GM12878 (cell line): Measurements from ENCODE around the gene TIMP2. TPM values are rescaled to one million over a fixed set of nuclear protein-coding genes. Genes with fewer than 3 reads are reported as not detected.
A peak's percentile ranks its signal among the peaks of the same experiment; 100 is the strongest.

Experiments
- BCLAF1 ChIP-seq: fragments of 450-650 bp; IDR thresholded peaks from 2 replicates; pipeline ENCODE4 v1.6.1; 2017; ENCODE audit warnings: antibody characterized with exemption, mild to moderate bottlenecking, moderate library complexity
- BRCA1 ChIP-seq: IDR thresholded peaks from 2 replicates; pipeline ENCODE4 v1.6.1; 2011; ENCODE audit warnings: low read depth, low read length, improper control_type of control experiment
- CHD2 ChIP-seq: IDR thresholded peaks from 2 replicates; pipeline ENCODE4 v1.6.1; 2011; ENCODE audit warnings: low read depth, low read length, improper control_type of control experiment, borderline replicate concordance
- CREB1 ChIP-seq: IDR thresholded peaks from 2 replicates; pipeline ENCODE4 v1.6.1; 2012; ENCODE audit warnings: low read depth, mild to moderate bottlenecking, inconsistent platforms
- E2F4 ChIP-seq: IDR thresholded peaks from 2 replicates; pipeline ENCODE4 v1.6.1; 2012; ENCODE audit warnings: low read depth, low read length, improper control_type of control experiment
- KDM1A ChIP-seq: fragments of 200-600 bp; sonication (generic); IDR thresholded peaks from 2 replicates; pipeline ENCODE4 v1.6.1; 2016; ENCODE audit warnings: borderline replicate concordance
- MAX ChIP-seq: IDR thresholded peaks from 2 replicates; pipeline ENCODE4 v1.6.1; 2012; ENCODE audit warnings: low read depth, low read length, improper control_type of control experiment
- NBN ChIP-seq: fragments of 450-650 bp; IDR thresholded peaks from 2 replicates; pipeline ENCODE4 v1.6.1; 2016
- RCOR1 ChIP-seq: conservative IDR thresholded peaks from 2 replicates; pipeline ENCODE4 v1.6.1; 2012; ENCODE audit warnings: low read depth, low read length, improper control_type of control experiment
- SMC3 ChIP-seq: IDR thresholded peaks from 2 replicates; pipeline ENCODE4 v1.6.1; 2011; ENCODE audit warnings: low read length, improper control_type of control experiment, borderline replicate concordance
- TCF12 ChIP-seq: IDR thresholded peaks from 2 replicates; pipeline ENCODE4 v1.6.1; 2011; ENCODE audit warnings: low read depth, mild to moderate bottlenecking, low read length
- YY1 ChIP-seq: IDR thresholded peaks from 2 replicates; pipeline ENCODE4 v1.6.1; 2011; ENCODE audit warnings: low read depth, mild to moderate bottlenecking, low read length
- polyA plus RNA-seq, 11 experiments: library from polyadenylated mRNA; depleted of rRNA in 4 of 11; unstranded in 6 of 11; stranded (reverse) in 5 of 11; fragments of >200 nt; fragmentation: Nextera tagmentation in 4 of 11; fragmentation: Illumina TruSeq in 1 of 11; extraction: Ambion mirVana in 4 of 11; extraction: Trizol in 1 of 11; gene quantifications; 1 replicate in 1 of 11; 2 replicates in 10 of 11; pipeline versions ENCODE4 v1.2.1 to v1.2.3, GENCODE V29; 2011 to 2016; ENCODE audit warnings: inconsistent platforms in 2 of 11, missing spikeins in 2 of 11, low read depth in 1 of 11
- total RNA-seq, 4 experiments: library from RNA; depleted of rRNA in 3 of 4; stranded (reverse); fragments of >200 nt in 3 of 4; fragmentation: Illumina TruSeq in 1 of 4; extraction: Trizol in 1 of 4; gene quantifications; 2 replicates each; pipeline versions ENCODE4 v1.2.1 to v1.2.3, GENCODE V29; 2013 to 2021
- TF ChIP-seq, protein P1 (sequence below): fragments of 450-650 bp; IDR thresholded peaks from 2 replicates; pipeline ENCODE4 v1.6.1; 2014; ENCODE audit warnings: mild to moderate bottlenecking
- TF ChIP-seq, protein P2 (sequence below): IDR thresholded peaks from 2 replicates; pipeline ENCODE4 v1.6.1; 2011; ENCODE audit warnings: mild to moderate bottlenecking, low read depth, low read length, moderate library complexity; ENCODE audit not compliant: insufficient replicate concordance
- TF ChIP-seq, protein P3 (sequence below): IDR thresholded peaks from 2 replicates; pipeline ENCODE4 v1.6.1; 2011; ENCODE audit warnings: low read depth, low read length, improper control_type of control experiment, borderline replicate concordance
- TF ChIP-seq, protein P4 (sequence below): fragments of 150-350 bp; IDR thresholded peaks from 2 replicates; pipeline ENCODE4 v1.6.1; 2014; ENCODE audit warnings: mild to moderate bottlenecking, low read depth, low read length

TIMP2 gene
- total and polyA plus RNA-seq, 10 of the 15 experiments (the other 5 are each of a cell fraction or from before 2014, with no cell fraction given) = 0.03 to 0.41 (median 0.04) TPM; not detected in 7

DNA sequence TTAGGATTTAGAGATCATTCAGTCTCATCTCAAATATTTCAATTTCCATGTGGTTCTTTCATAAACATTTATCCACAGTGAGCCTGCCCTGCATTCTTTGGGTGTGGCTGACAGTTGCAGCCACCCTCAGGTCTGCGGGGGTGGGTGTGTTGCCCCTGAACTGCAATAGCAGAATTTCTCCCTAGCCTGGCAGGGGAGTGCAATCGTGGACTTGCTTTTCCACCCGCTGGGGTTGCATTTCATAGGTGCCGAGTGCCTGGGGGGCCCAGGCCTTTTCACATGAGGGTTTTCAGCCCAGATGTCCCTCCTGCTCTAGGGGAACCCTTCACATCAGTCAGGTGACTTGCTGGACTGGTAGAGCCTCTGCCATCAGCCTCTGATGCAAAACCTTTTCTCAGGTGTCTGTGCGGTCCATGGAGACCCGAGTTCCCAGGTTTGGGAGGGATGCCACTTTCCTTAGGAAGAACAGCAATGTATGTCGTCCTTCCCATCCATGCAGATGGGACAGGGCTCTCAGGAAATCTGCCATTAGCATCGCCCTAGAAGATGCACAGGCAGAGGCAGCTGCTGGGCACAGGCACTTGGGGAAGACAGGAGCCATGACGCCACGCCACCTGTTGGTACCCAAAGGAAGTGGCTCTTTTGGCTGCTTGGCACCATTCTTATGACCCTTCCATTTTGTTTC lies 82.2 kb downstream of the TIMP2 start (continued):
- TF ChIP-seq, protein P1, sequence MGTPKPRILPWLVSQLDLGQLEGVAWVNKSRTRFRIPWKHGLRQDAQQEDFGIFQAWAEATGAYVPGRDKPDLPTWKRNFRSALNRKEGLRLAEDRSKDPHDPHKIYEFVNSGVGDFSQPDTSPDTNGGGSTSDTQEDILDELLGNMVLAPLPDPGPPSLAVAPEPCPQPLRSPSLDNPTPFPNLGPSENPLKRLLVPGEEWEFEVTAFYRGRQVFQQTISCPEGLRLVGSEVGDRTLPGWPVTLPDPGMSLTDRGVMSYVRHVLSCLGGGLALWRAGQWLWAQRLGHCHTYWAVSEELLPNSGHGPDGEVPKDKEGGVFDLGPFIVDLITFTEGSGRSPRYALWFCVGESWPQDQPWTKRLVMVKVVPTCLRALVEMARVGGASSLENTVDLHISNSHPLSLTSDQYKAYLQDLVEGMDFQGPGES = no peak
- TF ChIP-seq SMC3 (peak; percentile 61; the same call in 1 of the 2 replicates), RCOR1 (no peak), KDM1A (no peak), MAX (no peak), E2F4 (no peak), TCF12 (0 out of 2 replicates have a peak, but pooled peaks have one; percentile 23), YY1 (peak; percentile 88), BRCA1 (no peak), NBN (no peak), BCLAF1 (no peak), CHD2 (no peak), CREB1 (no peak)
- TF ChIP-seq, protein P2, sequence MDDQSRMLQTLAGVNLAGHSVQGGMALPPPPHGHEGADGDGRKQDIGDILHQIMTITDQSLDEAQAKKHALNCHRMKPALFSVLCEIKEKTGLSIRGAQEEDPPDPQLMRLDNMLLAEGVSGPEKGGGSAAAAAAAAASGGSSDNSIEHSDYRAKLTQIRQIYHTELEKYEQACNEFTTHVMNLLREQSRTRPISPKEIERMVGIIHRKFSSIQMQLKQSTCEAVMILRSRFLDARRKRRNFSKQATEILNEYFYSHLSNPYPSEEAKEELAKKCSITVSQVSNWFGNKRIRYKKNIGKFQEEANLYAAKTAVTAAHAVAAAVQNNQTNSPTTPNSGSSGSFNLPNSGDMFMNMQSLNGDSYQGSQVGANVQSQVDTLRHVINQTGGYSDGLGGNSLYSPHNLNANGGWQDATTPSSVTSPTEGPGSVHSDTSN = no peak
- TF ChIP-seq, protein P3, sequence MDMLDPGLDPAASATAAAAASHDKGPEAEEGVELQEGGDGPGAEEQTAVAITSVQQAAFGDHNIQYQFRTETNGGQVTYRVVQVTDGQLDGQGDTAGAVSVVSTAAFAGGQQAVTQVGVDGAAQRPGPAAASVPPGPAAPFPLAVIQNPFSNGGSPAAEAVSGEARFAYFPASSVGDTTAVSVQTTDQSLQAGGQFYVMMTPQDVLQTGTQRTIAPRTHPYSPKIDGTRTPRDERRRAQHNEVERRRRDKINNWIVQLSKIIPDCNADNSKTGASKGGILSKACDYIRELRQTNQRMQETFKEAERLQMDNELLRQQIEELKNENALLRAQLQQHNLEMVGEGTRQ = no peak
- TF ChIP-seq, protein P4, sequence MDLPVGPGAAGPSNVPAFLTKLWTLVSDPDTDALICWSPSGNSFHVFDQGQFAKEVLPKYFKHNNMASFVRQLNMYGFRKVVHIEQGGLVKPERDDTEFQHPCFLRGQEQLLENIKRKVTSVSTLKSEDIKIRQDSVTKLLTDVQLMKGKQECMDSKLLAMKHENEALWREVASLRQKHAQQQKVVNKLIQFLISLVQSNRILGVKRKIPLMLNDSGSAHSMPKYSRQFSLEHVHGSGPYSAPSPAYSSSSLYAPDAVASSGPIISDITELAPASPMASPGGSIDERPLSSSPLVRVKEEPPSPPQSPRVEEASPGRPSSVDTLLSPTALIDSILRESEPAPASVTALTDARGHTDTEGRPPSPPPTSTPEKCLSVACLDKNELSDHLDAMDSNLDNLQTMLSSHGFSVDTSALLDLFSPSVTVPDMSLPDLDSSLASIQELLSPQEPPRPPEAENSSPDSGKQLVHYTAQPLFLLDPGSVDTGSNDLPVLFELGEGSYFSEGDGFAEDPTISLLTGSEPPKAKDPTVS = no peak
